ENCODE measurements around the gene ZNF491.
"Not testable (repeated sequence)": the region's sequence is repeated elsewhere in the genome, so short reads cannot be mapped to it uniquely, and the experiment has no call there.

ZNF491 gene

DNA sequence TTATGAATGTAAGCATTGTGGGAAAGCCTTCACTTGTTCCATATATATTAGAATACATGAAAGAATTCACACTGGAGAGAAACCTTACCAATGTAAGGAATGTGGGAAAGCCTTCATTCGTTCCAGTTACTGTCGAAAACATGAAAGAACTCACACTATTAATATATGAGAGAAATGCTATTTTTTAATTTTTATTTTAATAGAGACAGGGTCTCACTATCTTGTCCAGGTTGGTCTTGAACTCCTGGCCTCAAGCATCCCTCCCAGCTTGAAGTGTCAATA lies 8.7 kb downstream of the ZNF491 start:
- DNase-seq = no peak

DNA sequence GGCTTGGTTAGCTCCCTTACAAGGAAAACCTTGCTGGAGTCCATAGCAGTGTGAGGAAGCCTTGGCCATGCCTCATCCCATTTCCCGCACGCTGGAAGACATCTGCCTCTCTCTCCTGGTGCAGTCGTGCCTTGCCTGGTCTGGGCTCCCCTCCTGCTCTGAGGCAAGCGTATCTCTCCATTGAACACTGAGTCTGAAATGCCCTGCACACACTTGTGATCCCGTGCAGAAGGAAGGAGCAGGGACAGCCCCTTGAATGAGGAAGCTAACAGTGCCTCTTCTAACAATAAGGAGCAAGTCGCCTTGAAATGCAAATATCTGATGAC lies 15.3 kb downstream of the ZNF491 start:
- no peak for DNase-seq

DNA sequence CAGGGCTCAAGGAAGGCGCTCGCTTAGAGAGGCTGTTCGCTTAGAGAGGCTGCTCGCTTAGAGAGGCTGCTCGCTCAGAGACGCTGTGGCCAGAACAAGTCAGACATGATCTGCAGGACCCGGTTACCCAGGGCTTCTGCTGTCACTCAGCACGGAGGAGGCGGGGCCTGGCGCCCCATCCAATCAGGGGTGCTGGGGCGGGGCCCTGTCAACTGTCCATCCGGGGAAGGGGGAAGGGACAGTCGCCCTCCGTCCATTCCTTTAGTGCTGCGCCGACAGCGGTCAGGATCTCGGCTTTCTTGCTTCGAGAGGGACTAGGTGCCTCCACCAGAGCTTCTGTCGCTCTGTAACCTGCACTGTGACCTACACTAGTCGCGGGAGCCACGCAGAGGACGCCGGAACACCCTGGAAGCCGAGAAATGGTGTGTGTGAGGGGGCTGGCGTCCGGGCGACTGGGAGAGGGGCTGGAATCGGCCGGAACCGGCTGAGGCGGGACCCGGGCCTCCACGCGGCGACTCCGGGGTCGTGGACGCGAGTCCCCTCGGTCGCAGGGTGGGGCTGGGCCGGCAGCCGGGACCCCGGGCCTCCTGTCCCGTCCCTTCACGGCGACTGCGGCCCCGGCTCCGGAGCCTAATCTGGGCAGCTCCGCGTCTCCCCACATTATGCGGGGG lies 15.8 kb downstream of the ZNF491 start, which contains the start of gene ZNF440:
ZNF440 (plus strand) TSS at position 245 of the 671 bp plus-strand sequence; CDS start at position 420, 175 bp downstream.
- DNase-seq = peak; percentile 70

DNA sequence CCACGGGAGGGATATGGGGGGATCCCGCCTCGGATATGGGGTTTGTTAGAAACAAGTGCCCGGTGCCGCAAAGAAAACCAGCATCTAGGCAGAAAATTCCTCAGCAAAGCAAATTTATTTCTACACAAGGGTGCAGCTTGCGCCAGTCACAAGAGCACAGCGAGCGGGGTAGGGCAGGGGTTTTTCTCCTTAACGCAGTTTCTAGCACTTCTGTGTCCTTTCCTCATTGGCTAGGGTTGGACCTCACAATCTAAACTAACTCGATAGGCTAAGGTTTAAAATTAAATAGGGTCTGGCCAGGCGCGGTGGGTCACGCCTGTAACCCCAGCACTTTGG lies 16.3 kb downstream of the ZNF491 start:
- no peak for DNase-seq

DNA sequence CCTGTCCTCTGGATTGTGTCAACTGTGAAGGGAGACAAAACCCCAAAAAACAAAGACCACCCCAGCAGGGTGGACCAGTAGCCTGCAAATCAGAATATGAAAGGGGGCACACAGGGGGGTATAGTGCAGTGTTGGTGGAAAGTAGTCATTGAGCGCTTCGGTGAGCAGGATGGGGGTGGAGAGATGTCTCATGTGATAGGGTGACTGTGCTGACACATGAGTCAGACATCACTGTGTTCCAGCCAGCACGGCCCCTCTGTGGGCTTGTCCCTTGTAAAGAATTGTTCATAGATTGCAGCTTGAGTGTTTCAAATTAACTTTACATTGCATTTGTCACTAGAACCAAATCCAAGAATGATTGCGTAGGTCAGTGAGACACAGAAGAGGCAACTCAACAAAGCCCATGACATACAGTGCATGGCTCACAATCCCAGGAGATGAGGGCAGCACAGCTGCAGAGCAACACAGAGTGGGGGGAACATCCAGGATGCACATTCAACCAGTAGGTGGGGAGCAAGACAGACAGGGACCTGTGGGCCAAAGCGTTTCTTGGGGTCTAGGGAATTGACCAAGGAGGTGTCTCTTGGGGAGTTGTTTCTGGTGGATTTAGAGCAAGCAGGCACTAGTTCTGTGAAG lies 23.3 kb downstream of the ZNF491 start:
- no peak for DNase-seq

DNA sequence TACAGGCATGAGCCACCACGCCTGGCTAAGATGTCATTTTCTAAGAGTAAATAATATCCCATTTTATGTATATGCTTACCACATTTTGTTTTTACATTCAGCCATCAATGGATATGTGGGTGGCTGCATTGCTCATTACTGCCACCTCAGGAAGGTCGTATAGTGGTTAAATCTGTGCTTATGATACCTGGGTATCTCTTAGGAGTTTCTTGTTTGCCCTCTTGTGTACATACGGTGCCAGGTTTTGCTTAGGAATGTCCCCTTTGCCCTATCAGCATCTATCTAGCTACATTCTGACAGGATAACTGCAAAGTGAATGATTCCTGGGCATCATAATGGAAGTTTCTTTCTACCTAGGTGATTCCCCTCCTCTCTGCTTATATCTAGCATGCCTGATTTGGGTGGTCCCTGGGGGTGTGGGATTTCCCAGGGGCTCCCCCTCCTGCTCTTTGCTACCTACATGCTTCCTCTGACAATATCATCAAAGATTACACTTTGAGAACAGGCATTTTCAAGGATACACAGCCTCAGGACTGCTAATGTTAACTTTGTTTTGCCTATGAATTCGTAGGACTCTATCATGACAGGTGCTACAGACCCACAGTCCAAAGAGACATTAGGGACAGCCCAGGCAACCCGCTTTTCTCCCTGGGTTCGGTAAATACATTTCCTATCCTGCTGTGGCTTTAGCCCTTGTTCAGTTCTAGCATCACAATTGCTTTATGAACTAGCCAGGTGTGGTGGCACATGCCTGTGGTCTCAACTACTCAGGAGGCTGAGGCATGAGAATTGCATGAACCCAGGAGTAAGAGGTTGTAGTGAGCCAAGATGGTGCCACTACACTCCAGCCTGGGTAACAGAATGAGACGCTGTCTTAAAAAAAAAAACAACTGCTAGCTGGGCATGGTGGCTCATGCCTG lies 30.9 kb downstream of the ZNF491 start:
- DNase-seq = not testable (repeated sequence)

DNA sequence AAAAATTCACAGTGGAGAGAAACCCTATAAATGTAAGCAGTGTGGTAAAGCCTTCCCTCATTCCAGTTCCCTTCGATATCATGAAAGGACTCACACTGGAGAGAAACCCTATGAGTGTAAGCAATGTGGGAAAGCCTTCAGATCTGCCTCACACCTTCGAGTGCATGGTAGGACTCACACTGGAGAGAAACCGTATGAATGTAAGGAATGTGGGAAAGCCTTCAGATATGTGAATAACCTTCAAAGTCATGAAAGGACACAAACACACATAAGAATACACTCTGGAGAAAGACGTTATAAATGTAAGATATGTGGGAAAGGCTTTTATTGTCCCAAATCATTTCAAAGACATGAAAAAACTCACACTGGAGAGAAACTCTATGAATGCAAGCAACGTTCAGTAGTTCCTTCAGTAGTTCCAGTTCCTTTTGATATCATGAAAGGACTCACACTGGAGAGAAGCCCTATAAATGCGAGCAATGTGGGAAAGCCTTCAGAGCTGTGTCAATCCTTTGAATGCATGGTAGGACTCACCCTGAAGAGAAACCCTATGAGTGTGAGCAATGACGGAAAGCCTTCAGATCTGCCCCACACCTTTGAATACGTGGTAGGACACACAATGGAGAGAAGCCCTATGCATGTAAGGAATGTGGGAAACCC lies 34.1 kb downstream of the ZNF491 start:
- DNase-seq = no peak

DNA sequence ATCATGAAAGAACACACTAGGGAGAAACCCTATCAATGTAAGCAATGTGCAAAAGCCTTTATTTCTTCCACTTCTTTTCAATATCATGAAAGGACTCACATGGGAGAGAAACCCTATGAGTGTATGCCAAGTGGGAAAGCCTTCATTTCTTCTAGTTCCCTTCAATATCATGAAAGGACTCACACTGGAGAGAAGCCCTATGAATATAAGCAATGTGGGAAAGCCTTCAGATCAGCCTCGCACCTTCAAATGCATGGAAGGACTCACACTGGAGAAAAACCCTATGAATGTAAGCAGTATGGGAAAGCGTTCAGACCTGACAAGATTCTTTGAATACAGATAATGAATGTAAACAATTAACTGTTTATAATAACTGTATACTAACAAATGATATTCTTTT lies 35.2 kb downstream of the ZNF491 start:
- DNase-seq = no peak

DNA sequence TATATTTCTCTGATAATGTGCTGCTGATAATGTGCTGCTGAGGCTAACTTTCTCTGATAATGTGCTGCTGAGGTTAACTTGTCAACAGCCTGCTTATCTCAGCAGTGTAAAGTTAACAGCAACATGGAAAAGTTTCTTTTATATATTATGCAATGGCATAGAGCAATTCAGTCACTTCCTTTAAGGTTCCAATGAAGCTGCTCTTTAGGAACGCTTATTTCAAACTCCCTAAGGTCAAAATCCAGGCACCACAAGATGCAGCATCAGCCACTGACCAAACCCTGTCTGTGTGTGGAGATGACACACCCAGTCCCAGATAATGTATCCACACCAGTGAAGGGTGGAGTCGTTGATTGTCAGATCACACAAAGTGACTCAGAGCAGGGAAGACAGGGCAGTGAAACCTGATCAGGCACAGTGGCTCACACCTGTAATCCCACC lies 37.3 kb downstream of the ZNF491 start:
- DNase-seq = not testable (repeated sequence)

DNA sequence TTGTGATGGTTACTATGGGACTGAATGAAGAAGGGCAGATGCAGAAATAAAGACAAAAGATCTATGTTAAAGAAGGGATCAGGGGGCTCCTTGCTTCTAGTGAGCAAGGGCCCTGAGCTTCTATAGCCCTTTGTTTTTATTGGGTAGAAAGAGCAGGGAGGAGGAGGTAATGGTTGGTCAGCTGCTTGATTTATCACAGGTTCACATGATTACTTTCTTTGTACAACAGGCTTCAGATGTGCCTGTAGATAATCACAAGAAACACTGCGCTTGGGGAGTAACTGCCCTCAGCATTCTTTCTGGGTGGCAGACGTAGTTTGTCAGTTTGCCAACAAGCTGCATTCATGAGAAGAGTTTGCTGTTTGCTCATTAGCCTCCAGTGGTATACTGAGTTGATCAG lies 45.4 kb downstream of the ZNF491 start:
- DNase-seq = no peak

DNA sequence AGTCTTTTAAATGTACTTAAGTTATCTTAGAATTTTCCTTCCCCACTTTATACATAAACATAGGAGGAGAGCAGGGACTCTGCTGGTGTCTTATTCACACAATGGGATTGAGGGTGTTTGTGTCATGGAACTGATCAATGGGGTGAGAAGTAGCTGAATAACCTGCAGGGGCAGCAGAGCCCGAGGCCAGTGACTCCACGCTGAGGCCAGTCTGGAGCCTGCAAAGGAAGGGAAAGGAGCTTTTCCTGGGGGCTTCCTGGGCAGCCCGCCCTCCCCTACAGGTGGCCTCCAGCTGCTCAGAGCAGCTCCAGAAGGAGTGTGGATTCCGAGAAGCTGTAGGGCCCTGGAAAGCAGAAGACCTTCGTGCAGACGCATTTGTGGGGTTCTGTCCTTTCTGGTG lies 49.3 kb downstream of the ZNF491 start:
- not testable (repeated sequence) for DNase-seq

DNA sequence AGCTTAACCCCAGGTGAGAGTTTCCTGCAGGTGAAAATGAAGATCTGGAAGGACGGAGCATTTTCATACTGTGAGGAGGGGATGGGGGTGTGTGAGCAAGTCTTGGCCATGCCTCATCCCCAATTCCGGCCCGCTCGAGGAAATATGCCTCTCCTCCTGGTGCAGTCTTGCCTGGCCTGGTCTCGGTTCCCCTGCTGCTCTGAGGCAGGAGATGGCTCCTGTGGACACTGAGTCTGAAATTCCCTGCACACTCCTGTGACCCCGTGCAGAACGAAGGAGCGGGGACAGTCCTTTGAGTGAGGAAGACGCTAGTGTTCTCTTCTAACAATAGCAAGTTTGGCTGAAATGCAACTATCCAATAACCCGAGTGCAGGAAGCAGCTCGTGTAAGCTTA lies 49.9 kb downstream of the ZNF491 start:
- DNase-seq = no peak

DNA sequence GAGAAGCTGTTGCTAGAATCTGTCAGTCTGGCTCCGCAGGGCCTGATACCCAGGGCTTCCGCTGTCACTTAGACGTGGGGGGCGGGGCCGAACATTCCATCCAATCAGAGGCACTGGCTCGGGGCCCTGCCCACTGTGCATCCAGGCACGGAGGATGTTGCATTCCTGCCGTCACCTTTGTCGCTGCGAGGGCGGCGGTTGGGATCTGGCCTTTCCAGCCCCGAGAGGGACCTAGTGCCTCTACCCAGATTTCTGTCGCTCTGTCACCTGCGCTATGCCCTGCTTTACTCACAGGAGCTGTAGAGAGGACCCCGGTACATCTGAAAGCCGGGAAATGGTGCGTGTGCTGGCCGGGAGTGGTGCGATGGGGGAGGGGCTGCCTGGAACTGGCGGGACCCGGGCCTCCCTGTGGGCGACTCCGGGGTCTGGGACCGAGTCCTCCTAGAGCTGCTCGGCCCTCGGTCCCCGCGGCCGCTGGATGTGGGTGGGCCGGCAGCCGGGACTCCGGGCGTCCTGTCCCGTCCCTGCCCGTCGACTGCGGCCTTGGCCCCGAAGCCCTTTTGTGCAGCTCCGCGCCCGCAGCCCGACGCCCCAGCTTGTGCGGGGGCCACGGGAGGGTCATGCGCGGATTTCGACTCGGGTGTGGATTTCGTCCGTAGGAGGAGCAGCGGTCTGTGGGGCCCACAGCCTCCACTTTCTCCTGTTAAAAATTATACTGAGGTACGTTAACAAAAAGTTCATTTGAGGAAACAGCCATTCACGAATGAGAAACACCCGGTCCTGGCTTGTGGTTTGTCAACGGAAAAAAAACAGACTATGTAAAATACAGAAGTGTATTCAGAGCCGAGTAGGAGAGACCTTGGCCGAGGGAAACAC lies 50.5 kb downstream of the ZNF491 start, which contains the start of gene ZNF439:
ZNF439 (plus strand) TSS at position 133 of the 876 bp plus-strand sequence; CDS start at position 275, 142 bp downstream.
- peak; percentile 48 for DNase-seq

DNA sequence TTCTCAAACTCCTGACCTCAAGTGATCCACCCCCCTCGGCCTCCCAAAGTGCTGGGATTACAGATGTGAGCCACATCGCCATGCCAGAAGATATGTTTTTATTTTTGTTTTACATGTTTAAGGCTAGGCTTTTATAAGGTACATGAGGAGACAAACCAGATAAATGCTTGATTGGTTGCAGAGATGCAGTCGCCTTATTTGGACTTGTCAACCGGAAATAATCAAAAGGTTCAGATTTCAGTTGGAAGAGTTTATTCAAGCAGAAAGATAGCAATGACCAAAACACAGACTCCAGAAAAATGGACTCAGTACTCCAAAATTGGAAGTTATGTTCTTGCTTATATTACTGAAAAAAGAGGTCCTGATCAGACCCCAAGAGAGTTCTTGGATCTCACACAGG lies 52.0 kb downstream of the ZNF491 start:
- DNase-seq = not testable (repeated sequence)

DNA sequence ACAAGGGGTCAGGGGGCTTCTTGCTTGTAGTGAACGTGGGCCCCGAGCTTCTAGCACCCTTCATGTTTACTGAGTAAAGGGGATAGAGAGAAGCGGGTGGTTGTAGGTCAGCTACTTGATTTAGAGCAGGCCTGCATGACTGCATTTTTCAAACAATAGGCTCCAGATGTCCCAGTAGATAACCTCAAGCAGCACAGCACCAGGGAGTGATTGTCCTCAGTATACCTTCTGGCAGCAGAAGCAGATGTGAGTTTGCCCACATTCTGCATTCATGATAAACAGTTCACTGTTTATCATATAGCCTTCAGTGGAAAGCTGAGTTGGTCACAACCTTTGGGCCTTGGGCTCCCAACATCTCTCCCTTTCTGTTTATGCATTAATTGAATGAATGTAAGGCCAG lies 55.0 kb downstream of the ZNF491 start:
- no peak for DNase-seq

DNA sequence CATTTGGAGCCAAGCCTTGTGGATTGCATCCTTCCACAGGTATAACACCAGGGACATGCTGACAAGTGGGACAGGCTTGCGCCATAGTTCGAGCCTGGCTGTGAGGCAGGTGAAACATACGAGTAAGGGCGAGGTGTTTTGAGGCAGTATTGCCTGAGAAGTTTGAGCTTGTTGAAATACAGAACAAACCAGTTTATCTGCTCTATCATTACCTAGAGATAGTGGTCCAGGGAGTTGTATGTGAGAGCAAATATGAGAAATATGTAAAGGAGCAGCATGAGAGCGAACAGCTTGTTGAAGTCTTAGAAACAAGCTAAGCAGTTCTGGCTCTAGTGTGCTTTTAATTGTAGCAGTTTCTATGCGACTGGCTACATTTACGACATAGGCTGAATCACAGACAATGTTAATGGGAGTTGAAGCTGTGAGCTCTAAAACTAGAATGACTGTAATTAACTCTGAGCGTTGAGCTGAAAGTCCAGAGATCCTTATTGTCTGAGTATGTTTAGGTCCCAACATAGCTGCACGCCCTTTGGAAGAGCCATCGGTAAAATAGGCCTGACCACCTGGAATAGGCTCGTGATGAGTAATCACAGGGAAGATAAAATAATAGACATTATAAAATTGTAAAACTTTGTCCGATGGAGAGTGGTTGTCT lies 58.4 kb downstream of the ZNF491 start:
- no peak for DNase-seq

Data from 8988T (cell line).